Natural killer cell (primary cell): ENCODE data around the gene UGT1A9. TPM values are rescaled to one million over a fixed set of nuclear protein-coding genes. Genes with fewer than 3 reads are reported as not detected.

Experiments
- ATAC-seq, 3 donors: fragments of 150-1000 bp in 2 of 3; fragments of 200-7000 bp in 1 of 3; cut with Tn5 transposase; 1 replicate in 1 of 3; 2 replicates in 2 of 3; pipeline ENCODE4 v1.10.0; 2021; ENCODE audit warnings: mild to moderate bottlenecking in 2 of 3, moderate library complexity in 2 of 3
- DNase-seq, 2 donors: peaks; one replicate each; pipeline versions ENCODE4 v3.0.0 to v3.0.0-alpha.2; 2013 to 2021; ENCODE audit warnings: mixed read lengths in 1 of 2
- H3K27ac ChIP-seq: one replicate; pipeline ENCODE4 v1.5.1; 2013; ENCODE audit warnings: mild to moderate bottlenecking, low read length
- H3K27me3 ChIP-seq: one replicate; pipeline ENCODE4 v1.6.1; 2013; ENCODE audit warnings: low read length; ENCODE audit not compliant: control insufficient read depth, insufficient read depth
- H3K36me3 ChIP-seq: one replicate; pipeline ENCODE4 v1.6.1; 2013; ENCODE audit warnings: low read length; ENCODE audit not compliant: control insufficient read depth, insufficient read depth
- H3K4me1 ChIP-seq: one replicate; pipeline ENCODE4 v1.6.1; 2013; ENCODE audit warnings: low read length; ENCODE audit not compliant: control insufficient read depth, insufficient read depth
- H3K4me3 ChIP-seq: one replicate; pipeline ENCODE4 v1.5.1; 2013; ENCODE audit warnings: low read length
- H3K9me3 ChIP-seq: one replicate; pipeline ENCODE4 v1.6.1; 2013; ENCODE audit warnings: low read length; ENCODE audit not compliant: control insufficient read depth, insufficient read depth
- H3K27ac Mint-ChIP-seq, 2 donors: one replicate each; pipeline ENCODE4 v1.8.0; 2022; ENCODE audit warnings: mild to moderate bottlenecking in 2 of 2, mixed read lengths in 2 of 2, moderate library complexity in 1 of 2
- H3K27me3 Mint-ChIP-seq, 2 donors: one replicate each; pipeline ENCODE4 v1.8.0; 2022; ENCODE audit warnings: low read depth in 2 of 2, mixed read lengths in 2 of 2
- H3K36me3 Mint-ChIP-seq: one replicate; pipeline ENCODE4 v1.8.0; 2022; ENCODE audit warnings: mixed read lengths
- H3K4me1 Mint-ChIP-seq, 2 donors: one replicate each; pipeline ENCODE4 v1.8.0; 2022; ENCODE audit warnings: mixed read lengths in 2 of 2
- H3K4me3 Mint-ChIP-seq: one replicate; pipeline ENCODE4 v1.8.0; 2022; ENCODE audit warnings: mild to moderate bottlenecking, moderate library complexity, mixed read lengths
- H3K9me3 Mint-ChIP-seq, 2 donors: one replicate each; pipeline ENCODE4 v1.8.0; 2022; ENCODE audit warnings: mixed read lengths in 2 of 2
- CTCF ChIP-seq: fragments of 200-600 bp; IDR thresholded peaks from one replicate; pipeline ENCODE4 v1.8.0; 2022; ENCODE audit warnings: antibody characterized with exemption
- WGBS: methylation state at CpG from one replicate; pipeline ENCODE4 v1.1.7; 2013; ENCODE audit warnings: missing lambda C conversion rate; ENCODE audit not compliant: insufficient coverage; 5-methylcytosine and 5-hydroxymethylcytosine counted together
- intact Hi-C: fragments of 100-400 bp; cut with micrococcal nuclease; formaldehyde crosslinking; loops from one replicate; pipeline ENCODE4 v1.14.2; 2022
- total RNA-seq, 4 donors: library from RNA; stranded (reverse); fragments of 120-200 nt in 1 of 4; gene quantifications; one replicate each; pipeline versions ENCODE4 v1.2.3 to v1.2.4, GENCODE V29; 2013 to 2022

Gene UGT1A9
- total RNA-seq, 3 donors from 2014 or later (not counting 1 experiment from before 2014, with no cell fraction given) = not detected

GRCh38 chr2:233672886-233673285, 1.2 kb downstream of the UGT1A9 start:
- no peak for TF ChIP-seq CTCF
- Mint-ChIP-seq H3K4me3 (no peak overlapping the region), H3K36me3 (no peaks in the 10 kb centered on the region), H3K27ac (no peak overlapping the region), H3K9me3 (no peaks in the 10 kb centered on the region), H3K4me1 (no peaks in the 10 kb centered on the region), H3K27me3 (peaks cover 19 to 51% of the 10 kb centered on the region in 2 donors)
- DNase-seq = no peak
- intact Hi-C loops = no loop called here
- Histone ChIP-seq H3K27me3 (no peaks in the 10 kb centered on the region), H3K4me1 (no peaks in the 10 kb centered on the region), H3K27ac (no peak overlapping the region), H3K9me3 (no peaks in the 10 kb centered on the region), H3K36me3 (no peaks in the 10 kb centered on the region), H3K4me3 (no peak overlapping the region)
- no peak for ATAC-seq
- WGBS = no CpG with 5 or more reads among the region's 3 CpGs

GRCh38 chr2:233673896-233674295, 2.2 kb downstream of the UGT1A9 start:
- Histone ChIP-seq H3K4me3 (no peak overlapping the region), H3K27ac (no peak overlapping the region), H3K4me1 (no peaks in the 10 kb centered on the region), H3K36me3 (no peaks in the 10 kb centered on the region), H3K9me3 (no peaks in the 10 kb centered on the region), H3K27me3 (no peaks in the 10 kb centered on the region)
- H3K27me3 Mint-ChIP-seq = peaks cover 13 to 44% of the 10 kb centered on the region in 2 donors
- DNase-seq = no peak
- intact Hi-C loops = no loop called here
- H3K9me3 Mint-ChIP-seq = no peaks in the 10 kb centered on the region
- no peak for TF ChIP-seq CTCF
- no peaks in the 10 kb centered on the region for H3K36me3 Mint-ChIP-seq
- no peaks in the 10 kb centered on the region for H3K4me1 Mint-ChIP-seq
- no peak overlapping the region for H3K27ac Mint-ChIP-seq
- H3K4me3 Mint-ChIP-seq = no peak overlapping the region
- no peak for ATAC-seq

- Histone ChIP-seq H3K4me3 (no peak overlapping the region), H3K27ac (no peak overlapping the region), H3K27me3 (no peaks in the 10 kb centered on the region), H3K4me1 (no peaks in the 10 kb centered on the region), H3K36me3 (no peaks in the 10 kb centered on the region), H3K9me3 (no peaks in the 10 kb centered on the region)
- Mint-ChIP-seq H3K9me3 (no peaks in the 10 kb centered on the region), H3K4me1 (no peaks in the 10 kb centered on the region), H3K27ac (no peak overlapping the region), H3K36me3 (no peaks in the 10 kb centered on the region), H3K4me3 (no peak overlapping the region), H3K27me3 (peaks cover 13 to 39% of the 10 kb centered on the region in 2 donors)
- DNase-seq (no peak), ATAC-seq (no peak)
- intact Hi-C loops = no loop called here
- no CpG with 5 or more reads among the region's 1 CpG for WGBS
- no peak for TF ChIP-seq CTCF
Observed at GRCh38 chr2:233674314-233674713, 2.6 kb downstream of the UGT1A9 start.

- DNase-seq (no peak), ATAC-seq (no peak)
- Mint-ChIP-seq H3K4me1 (no peaks in the 10 kb centered on the region), H3K4me3 (no peak overlapping the region), H3K9me3 (no peaks in the 10 kb centered on the region), H3K27ac (no peak overlapping the region), H3K27me3 (peaks cover 11 to 34% of the 10 kb centered on the region in 2 donors), H3K36me3 (no peaks in the 10 kb centered on the region)
- TF ChIP-seq CTCF = no peak
- 90% methylated on average over 4 of the region's 4 CpGs for WGBS
- Histone ChIP-seq H3K4me1 (no peaks in the 10 kb centered on the region), H3K27ac (no peak overlapping the region), H3K4me3 (no peak overlapping the region), H3K9me3 (no peaks in the 10 kb centered on the region), H3K27me3 (no peaks in the 10 kb centered on the region), H3K36me3 (no peaks in the 10 kb centered on the region)
- intact Hi-C loops = no loop called here
Observed at GRCh38 chr2:233674995-233675394, 3.3 kb downstream of the UGT1A9 start.
